NB4 (cell line): ENCODE results near the gene WDR1.

Experiments
- CTCF ChIP-seq: IDR thresholded peaks from one replicate; pipeline ENCODE4 v1.5.1; 2012; ENCODE audit warnings: low read depth, low read length
- MAX ChIP-seq: IDR thresholded peaks from 2 replicates; pipeline ENCODE4 v1.6.1; 2011; ENCODE audit warnings: low read depth, low read length
- POLR2A ChIP-seq: IDR thresholded peaks from 2 replicates; pipeline ENCODE4 v1.6.1; 2011; ENCODE audit warnings: mild to moderate bottlenecking; ENCODE audit not compliant: insufficient read length; ENCODE audit errors: extremely low read depth

GRCh38 chr4:10131202-10131601 is 14.6 kb upstream of the WDR1 start:
- no peak for TF ChIP-seq CTCF
- no peak for TF ChIP-seq POLR2A
- no peak for TF ChIP-seq MAX
